Liver (tissue), 9 donors: ENCODE measurements around the gene GALNT14. TPM values are rescaled to one million over a fixed set of nuclear protein-coding genes. Genes with fewer than 3 reads are reported as not detected.

Experiments
- DNase-seq: peaks from one replicate; pipeline ENCODE4 v3.0.0-alpha.2; 2017; ENCODE audit warnings: low spot score
- H3K27ac ChIP-seq, 2 donors: one replicate each; pipeline ENCODE4 v1.7.0; 2013; ENCODE audit warnings: inconsistent platforms in 2 of 2, low read length in 2 of 2, control low read depth in 1 of 2, low read depth in 1 of 2, mild to moderate bottlenecking in 1 of 2
- H3K27me3 ChIP-seq, 4 donors: one replicate each; pipeline versions ENCODE4 v1.6.1 to v1.7.0; 2013; ENCODE audit warnings: low read length in 3 of 4, inconsistent platforms in 1 of 4, mild to moderate bottlenecking in 1 of 4, moderate library complexity in 1 of 4; ENCODE audit not compliant: control insufficient read depth in 4 of 4, insufficient read depth in 4 of 4
- H3K36me3 ChIP-seq, 4 donors: one replicate each; pipeline versions ENCODE4 v1.6.1 to v1.7.0; 2013; ENCODE audit warnings: low read length in 3 of 4, mild to moderate bottlenecking in 3 of 4, low read depth in 1 of 4, moderate library complexity in 1 of 4; ENCODE audit not compliant: control insufficient read depth in 4 of 4, insufficient read depth in 3 of 4
- H3K4me1 ChIP-seq, 4 donors: one replicate each; pipeline versions ENCODE4 v1.6.1 to v1.7.0; 2013; ENCODE audit warnings: low read length in 3 of 4, mild to moderate bottlenecking in 3 of 4, moderate library complexity in 1 of 4; ENCODE audit not compliant: control insufficient read depth in 4 of 4, insufficient read depth in 4 of 4
- H3K4me3 ChIP-seq, 3 donors: one replicate each; pipeline versions ENCODE4 v1.6.1 to v1.7.0; 2013; ENCODE audit warnings: low read length in 3 of 3, control low read depth in 1 of 3, low read depth in 1 of 3, mild to moderate bottlenecking in 1 of 3
- H3K9ac ChIP-seq, 2 donors: one replicate each; pipeline ENCODE4 v1.7.0; 2013; ENCODE audit warnings: low read length in 2 of 2, mild to moderate bottlenecking in 2 of 2, moderate library complexity in 2 of 2, control low read depth in 1 of 2, low read depth in 1 of 2
- H3K9me3 ChIP-seq, 4 donors: one replicate each; pipeline versions ENCODE4 v1.6.1 to v1.7.0; 2013; ENCODE audit warnings: low read length in 3 of 4; ENCODE audit not compliant: control insufficient read depth in 4 of 4
- ATF3 ChIP-seq: IDR thresholded peaks from 2 replicates; pipeline ENCODE4 v1.6.1; 2016; ENCODE audit warnings: antibody characterized with exemption
- CTCF ChIP-seq: fragments of 150-350 bp; IDR thresholded peaks from 2 replicates; pipeline ENCODE4 v1.5.1; 2017; ENCODE audit warnings: improper control_type of control experiment, low read depth, low read length; ENCODE audit not compliant: missing input control
- EGR1 ChIP-seq, 2 donors: IDR thresholded peaks; 2 replicates each; pipeline ENCODE4 v1.6.1; 2016 to 2018; ENCODE audit warnings: antibody characterized with exemption in 2 of 2, low read depth in 2 of 2
- FOXA1 ChIP-seq: IDR thresholded peaks from 2 replicates; pipeline ENCODE4 v1.6.1; 2016; ENCODE audit warnings: antibody characterized with exemption
- FOXA2 ChIP-seq: IDR thresholded peaks from 2 replicates; pipeline ENCODE4 v1.6.1; 2016; ENCODE audit warnings: antibody characterized with exemption
- GABPA ChIP-seq, 2 donors: IDR thresholded peaks in 1 of 2; conservative IDR thresholded peaks in 1 of 2; 2 replicates each; pipeline ENCODE4 v1.6.1; 2016; ENCODE audit warnings: antibody characterized with exemption in 2 of 2, mild to moderate bottlenecking in 1 of 2, moderate library complexity in 1 of 2
- HNF4A ChIP-seq, 2 donors: conservative IDR thresholded peaks; 2 replicates each; pipeline ENCODE4 v1.6.1; 2016; ENCODE audit warnings: antibody characterized with exemption in 2 of 2, mild to moderate bottlenecking in 2 of 2
- HNF4G ChIP-seq: IDR thresholded peaks from 2 replicates; pipeline ENCODE4 v1.6.1; 2016; ENCODE audit warnings: antibody characterized with exemption
- JUND ChIP-seq, 2 donors: IDR thresholded peaks; 2 replicates each; pipeline ENCODE4 v1.6.1; 2016; ENCODE audit warnings: antibody characterized with exemption in 2 of 2
- MAX ChIP-seq: IDR thresholded peaks from 2 replicates; pipeline ENCODE4 v1.6.1; 2016; ENCODE audit warnings: antibody characterized with exemption
- NR2F2 ChIP-seq: IDR thresholded peaks from 2 replicates; pipeline ENCODE4 v1.6.1; 2016; ENCODE audit warnings: antibody characterized with exemption
- RAD21 ChIP-seq, 2 donors: IDR thresholded peaks; 2 replicates each; pipeline ENCODE4 v1.6.1; 2016; ENCODE audit warnings: antibody characterized with exemption in 2 of 2, mild to moderate bottlenecking in 2 of 2
- REST ChIP-seq: IDR thresholded peaks from 2 replicates; pipeline ENCODE4 v1.6.1; 2016; ENCODE audit warnings: antibody characterized with exemption, mild to moderate bottlenecking
- RXRA ChIP-seq, 2 donors: IDR thresholded peaks; 2 replicates each; pipeline ENCODE4 v1.6.1; 2017 to 2018; ENCODE audit warnings: antibody characterized with exemption in 2 of 2, mild to moderate bottlenecking in 1 of 2
- SP1 ChIP-seq: IDR thresholded peaks from 2 replicates; pipeline ENCODE4 v1.6.1; 2018; ENCODE audit warnings: antibody characterized with exemption, mild to moderate bottlenecking
- TAF1 ChIP-seq: conservative IDR thresholded peaks from 2 replicates; pipeline ENCODE4 v1.6.1; 2016; ENCODE audit warnings: antibody characterized with exemption, mild to moderate bottlenecking
- YY1 ChIP-seq: IDR thresholded peaks from 2 replicates; pipeline ENCODE4 v1.6.1; 2016; ENCODE audit warnings: antibody characterized with exemption, mild to moderate bottlenecking
- WGBS: extraction: QIAGEN DNeasy Blood & Tissue Kit; methylation state at CpG from one replicate; pipeline ENCODE4 v1.1.7; 2013; 5-methylcytosine and 5-hydroxymethylcytosine counted together
- polyA plus RNA-seq, 2 donors: library from polyadenylated mRNA; stranded (reverse) in 1 of 2; unstranded in 1 of 2; fragments of 200-250 nt in 1 of 2; fragments of >200 nt in 1 of 2; fragmentation: Nextera tagmentation in 1 of 2; extraction: Ambion mirVana in 1 of 2; gene quantifications; one replicate each; pipeline versions ENCODE4 v1.2.1 to v1.2.3, GENCODE V29; 2013 to 2015
- total RNA-seq, 2 donors: library from RNA; depleted of rRNA; stranded (reverse); fragments of >200 nt; gene quantifications; one replicate each; pipeline ENCODE4 v1.2.3, GENCODE V29; 2014
- TF ChIP-seq, protein P1 (sequence below): IDR thresholded peaks from 2 replicates; pipeline ENCODE4 v1.6.1; 2016; ENCODE audit warnings: antibody characterized with exemption
- donor health status: healthy.
- donor health status: healthy.
- donor health status: healthy.
- donor health status: healthy.
- donor health status: healthy.

GALNT14 gene
- total and polyA plus RNA-seq, 4 donors, result 0.86 to 2.0 (median 1.5) TPM

GRCh38 chr2:31075941-31076590 lies 62.2 kb downstream of the GALNT14 start:
- H3K4me1 ChIP-seq, result no peaks in the 10 kb centered on the region
- no peak for TF ChIP-seq RXRA (IDR thresholded peaks at IDR 0.05)
- no peak for TF ChIP-seq YY1
- no peak for TF ChIP-seq FOXA2
- TF ChIP-seq HNF4A (conservative IDR thresholded peaks at IDR 0.05), result no peak
- no peak for TF ChIP-seq FOXA1
- no peak for TF ChIP-seq GABPA (IDR thresholded peaks at IDR 0.05 in 1 of 2, conservative IDR thresholded peaks at IDR 0.05 in 1 of 2)
- TF ChIP-seq, protein P1, sequence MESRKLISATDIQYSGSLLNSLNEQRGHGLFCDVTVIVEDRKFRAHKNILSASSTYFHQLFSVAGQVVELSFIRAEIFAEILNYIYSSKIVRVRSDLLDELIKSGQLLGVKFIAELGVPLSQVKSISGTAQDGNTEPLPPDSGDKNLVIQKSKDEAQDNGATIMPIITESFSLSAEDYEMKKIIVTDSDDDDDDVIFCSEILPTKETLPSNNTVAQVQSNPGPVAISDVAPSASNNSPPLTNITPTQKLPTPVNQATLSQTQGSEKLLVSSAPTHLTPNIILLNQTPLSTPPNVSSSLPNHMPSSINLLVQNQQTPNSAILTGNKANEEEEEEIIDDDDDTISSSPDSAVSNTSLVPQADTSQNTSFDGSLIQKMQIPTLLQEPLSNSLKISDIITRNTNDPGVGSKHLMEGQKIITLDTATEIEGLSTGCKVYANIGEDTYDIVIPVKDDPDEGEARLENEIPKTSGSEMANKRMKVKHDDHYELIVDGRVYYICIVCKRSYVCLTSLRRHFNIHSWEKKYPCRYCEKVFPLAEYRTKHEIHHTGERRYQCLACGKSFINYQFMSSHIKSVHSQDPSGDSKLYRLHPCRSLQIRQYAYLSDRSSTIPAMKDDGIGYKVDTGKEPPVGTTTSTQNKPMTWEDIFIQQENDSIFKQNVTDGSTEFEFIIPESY, result no peak
- TF ChIP-seq NR2F2, result no peak
- no peak for TF ChIP-seq ATF3
- no peak for TF ChIP-seq EGR1 (IDR thresholded peaks at IDR 0.05; ENCODE audit: low read depth in 2 of 2)
- no peak for TF ChIP-seq JUND (IDR thresholded peaks at IDR 0.05)
- no peak for TF ChIP-seq MAX
- TF ChIP-seq TAF1, result no peak
- TF ChIP-seq RAD21 (IDR thresholded peaks at IDR 0.05), result no peak
- no peak for TF ChIP-seq HNF4G
- no peak for TF ChIP-seq SP1
- no peak for TF ChIP-seq CTCF
- no peak for TF ChIP-seq REST
- H3K9me3 ChIP-seq, result no peaks in the 10 kb centered on the region
- H3K9ac ChIP-seq, result no peak overlapping the region
- WGBS, result 77% methylated on average over 6 of the region's 6 CpGs
- H3K27me3 ChIP-seq, result no peaks in the 10 kb centered on the region
- no peak overlapping the region for H3K4me3 ChIP-seq
- no peak overlapping the region for H3K27ac ChIP-seq
- DNase-seq, result no peak
- no peaks in the 10 kb centered on the region for H3K36me3 ChIP-seq
